Cardiac fibroblast (primary cell): ENCODE data around the gene TMEM239.

Experiments
- DNase-seq, 2 donors: peaks; one replicate each; pipeline versions ENCODE4 v3.0.0 to v3.0.0-alpha.2; 2010; ENCODE audit warnings: low read depth in 2 of 2
- H3K4me3 ChIP-seq, 2 donors: replicated peaks in 1 of 2; 1 replicate in 1 of 2; 2 replicates in 1 of 2; pipeline ENCODE4 v1.5.1; 2011; ENCODE audit warnings: low read depth in 2 of 2, low read length in 2 of 2, mild to moderate bottlenecking in 2 of 2, moderate library complexity in 1 of 2
- CTCF ChIP-seq: IDR thresholded peaks from one replicate; pipeline ENCODE4 v1.5.1; 2011; ENCODE audit warnings: low read depth, mild to moderate bottlenecking, low read length, inconsistent platforms

TMEM239 gene

GRCh38 chr20:2866236-2866635, 50.1 kb downstream of the TMEM239 start:
- DNase-seq = no peak
- no peak overlapping the region for H3K4me3 ChIP-seq
- no peak for TF ChIP-seq CTCF

GRCh38 chr20:2867081-2867864, 51.1 kb downstream of the TMEM239 start:
- no peak overlapping the region for H3K4me3 ChIP-seq
- no peak for DNase-seq
- no peak for TF ChIP-seq CTCF
